Measurements from ENCODE around the gene IFT43.
"Not testable (repeated sequence)": the region's sequence is repeated elsewhere in the genome, so short reads cannot be mapped to it uniquely, and the experiment has no call there.

IFT43 gene

DNA sequence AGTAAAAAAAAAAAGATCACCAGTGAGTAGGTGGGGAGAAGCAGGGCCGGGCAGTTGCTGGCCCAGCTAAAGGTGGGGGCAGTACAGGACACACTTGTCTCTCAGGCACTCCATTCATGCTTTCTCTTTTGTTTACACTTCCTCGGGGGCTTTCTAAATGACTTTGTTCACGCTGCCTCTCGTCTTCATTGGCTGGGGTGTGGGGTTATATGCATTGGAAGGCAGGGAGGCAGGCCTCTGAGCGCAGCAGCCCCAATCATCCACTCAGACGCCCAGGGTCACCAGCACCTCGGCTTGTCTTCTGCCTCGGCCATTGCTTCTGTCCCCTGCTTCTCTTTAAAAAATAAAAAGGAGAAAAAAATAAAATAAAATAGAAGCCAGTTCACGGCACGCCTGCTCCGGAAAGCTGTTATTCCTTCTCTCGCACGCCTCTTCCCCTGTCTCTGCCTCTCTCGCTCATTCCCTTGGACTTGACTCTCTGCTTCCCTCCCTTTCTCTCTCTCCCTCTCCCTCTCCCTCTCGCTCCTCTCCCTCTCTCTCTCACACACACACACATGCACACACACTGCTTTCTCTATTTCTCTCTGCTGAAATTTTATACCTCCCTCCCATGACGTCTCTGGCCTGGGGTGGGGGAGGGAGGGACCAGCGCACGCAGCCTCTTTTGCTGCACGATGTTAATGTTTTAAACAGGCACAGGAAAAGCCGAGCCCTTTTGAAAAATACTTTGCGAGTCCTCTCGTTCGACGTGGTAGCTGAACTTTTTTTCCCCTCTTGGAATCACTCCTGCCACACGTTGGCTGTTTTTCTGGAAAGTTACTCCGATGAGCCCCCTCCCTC, 3.9 kb upstream of the IFT43 start, which contains the start of gene TGFB3:
Gene TGFB3, minus strand, starts transcription at position 570 of the 840 bp plus-strand sequence. CDS start 1,102 bp downstream, outside the sequence.
- DNase-seq, result no peak

- DNase-seq, result peak; percentile 50
Measured at GRCh38 chr14:75982266-75983018, 3.1 kb upstream of the IFT43 start.

DNA sequence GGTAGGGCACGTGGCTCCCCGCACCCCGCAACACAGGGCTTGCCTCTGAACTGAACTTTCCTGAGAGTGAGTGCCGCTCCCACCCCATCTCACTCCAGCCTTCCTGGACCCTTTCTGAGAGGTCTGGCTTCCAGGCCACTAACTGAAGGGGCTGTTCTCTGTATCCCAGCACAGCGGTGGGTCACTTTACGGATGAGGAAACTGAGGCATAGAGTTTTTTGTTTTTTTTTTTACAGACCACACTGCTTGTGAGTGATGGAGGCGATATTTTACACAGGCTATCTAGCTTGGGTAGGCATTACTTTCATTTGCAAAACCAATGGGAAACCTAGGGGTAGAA, 2.6 kb upstream of the IFT43 start:
- DNase-seq, result no peak

DNA sequence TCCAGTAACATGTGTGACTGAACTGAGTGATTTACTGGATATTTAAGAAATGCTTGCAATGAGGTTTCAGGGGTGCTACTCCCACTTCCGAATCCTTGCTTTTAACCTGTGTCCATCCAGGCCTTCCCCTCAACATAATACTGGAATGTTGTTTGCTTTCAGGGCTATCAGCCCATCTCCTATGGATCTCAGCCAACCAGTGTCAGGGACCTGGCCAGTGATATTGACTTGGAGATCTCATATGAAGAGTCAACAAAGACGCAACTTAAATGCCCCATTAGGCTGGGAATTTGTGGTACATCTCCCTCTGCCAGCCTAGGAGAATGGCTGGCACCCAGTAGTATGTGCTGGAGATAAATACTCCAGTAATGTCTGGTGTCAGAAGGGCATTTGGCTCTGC, 889 bp upstream of the IFT43 start:
- no peak for DNase-seq

DNA sequence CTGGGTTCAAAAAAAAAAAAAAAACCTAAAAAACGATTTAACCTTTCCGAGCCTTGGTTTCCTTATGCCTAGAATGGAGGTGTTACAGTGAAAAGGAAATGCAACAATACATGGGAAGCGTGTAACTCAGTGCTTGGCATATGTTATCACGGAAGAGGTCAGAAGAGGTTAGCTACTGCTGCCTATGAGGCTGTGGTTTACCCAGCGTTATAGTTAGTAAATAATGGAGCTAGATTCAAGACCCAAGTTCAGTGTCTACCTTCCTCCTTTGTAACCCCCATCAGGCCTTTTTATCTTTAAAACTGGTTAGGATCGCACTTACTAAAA, 839 bp downstream of the IFT43 start:
- no peak for DNase-seq

GRCh38 chr14:75987201-75987970, 1.8 kb downstream of the IFT43 start:
- DNase-seq, result no peak

DNA sequence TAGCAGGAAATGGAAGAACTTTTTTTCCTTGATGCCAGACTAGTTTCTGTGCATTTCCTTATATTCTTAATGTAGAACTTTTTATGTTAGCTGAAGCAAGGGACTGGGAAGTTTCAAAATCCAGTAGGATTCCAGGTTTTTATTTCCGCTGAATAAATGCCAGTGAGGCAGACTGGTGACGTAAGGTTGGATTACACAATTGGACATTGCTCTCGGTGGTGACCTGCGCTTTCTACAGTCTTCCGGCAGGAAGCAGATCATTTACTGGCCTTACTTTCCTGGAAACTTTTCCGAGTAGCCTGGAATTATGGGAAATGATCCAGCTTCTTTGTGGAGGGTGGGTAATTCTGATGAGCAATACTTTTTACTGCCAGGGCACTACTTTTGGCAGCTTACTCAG, 3.6 kb downstream of the IFT43 start:
- no peak for DNase-seq

- DNase-seq, result no peak
Measured at GRCh38 chr14:75990297-75990696, 4.7 kb downstream of the IFT43 start.

- DNase-seq, result no peak
Measured at GRCh38 chr14:75991753-75992152, 6.2 kb downstream of the IFT43 start.

GRCh38 chr14:75993567-75994041, 8.0 kb downstream of the IFT43 start:
- DNase-seq, result no peak

GRCh38 chr14:75995372-75996041, 9.9 kb downstream of the IFT43 start:
- no peak for DNase-seq

GRCh38 chr14:75996488-75996887, 10.9 kb downstream of the IFT43 start:
- DNase-seq, result no peak

DNA sequence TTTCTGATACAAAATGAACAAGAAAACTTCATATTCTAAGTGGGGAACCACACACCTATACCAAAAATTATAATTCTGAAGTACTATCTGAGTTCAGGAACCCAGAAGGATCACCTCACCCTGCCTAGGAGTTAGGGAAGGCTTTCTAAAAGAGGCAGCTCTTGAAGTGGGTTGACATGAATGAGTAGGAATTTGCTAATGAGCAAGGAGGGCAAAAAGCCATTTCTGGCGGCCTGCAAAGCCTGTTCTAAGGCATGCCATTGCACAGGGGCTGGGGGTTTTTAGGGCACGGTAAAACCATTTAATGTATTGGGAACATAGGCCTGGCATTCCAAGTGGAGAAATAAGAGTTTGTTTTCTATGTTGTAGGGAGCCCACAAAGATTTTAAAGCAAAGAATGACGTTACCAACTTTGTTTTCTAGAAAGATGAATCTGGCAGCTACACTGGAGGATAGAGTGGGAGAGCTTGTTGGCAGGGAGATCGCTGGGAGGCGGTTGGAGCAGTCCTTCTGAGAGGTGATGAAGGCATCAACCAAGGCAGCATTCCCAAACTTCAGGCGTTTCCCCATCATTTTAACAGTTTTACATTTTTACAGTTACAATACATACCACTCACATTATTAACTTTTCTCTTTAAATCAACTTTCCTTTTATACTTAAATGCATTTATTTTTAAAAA, 14.1 kb downstream of the IFT43 start:
- DNase-seq, result no peak

- no peak for DNase-seq
Measured at GRCh38 chr14:76002383-76002782, 16.8 kb downstream of the IFT43 start.

- DNase-seq, result no peak
Measured at GRCh38 chr14:76006253-76006652, 20.7 kb downstream of the IFT43 start.

- no peak for DNase-seq
Measured at GRCh38 chr14:76007379-76007778, 21.8 kb downstream of the IFT43 start.

GRCh38 chr14:76007852-76008251, 22.3 kb downstream of the IFT43 start:
- no peak for DNase-seq

- DNase-seq, result not testable (repeated sequence)
Measured at GRCh38 chr14:76009627-76010026, 24.1 kb downstream of the IFT43 start.

DNA sequence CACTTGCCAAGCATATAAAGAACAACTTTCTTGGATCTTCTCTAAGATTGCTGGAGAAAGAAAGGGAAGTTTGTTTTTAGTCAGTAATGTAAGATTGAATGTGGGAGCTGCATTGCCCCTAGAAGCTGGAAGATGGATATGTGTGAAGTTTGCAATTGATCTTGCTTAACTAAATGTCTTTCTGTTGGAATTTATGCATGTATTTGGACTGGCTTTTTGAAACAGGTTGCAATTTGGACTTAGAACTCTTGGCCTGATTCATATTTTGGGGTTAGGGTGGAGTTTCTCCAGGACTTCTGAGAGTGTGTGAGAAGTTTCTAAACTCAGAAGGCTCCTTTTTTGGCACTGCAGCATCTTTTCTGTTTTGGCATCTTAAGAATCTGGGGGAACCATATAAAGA, 26.4 kb downstream of the IFT43 start:
- DNase-seq, result no peak

DNA sequence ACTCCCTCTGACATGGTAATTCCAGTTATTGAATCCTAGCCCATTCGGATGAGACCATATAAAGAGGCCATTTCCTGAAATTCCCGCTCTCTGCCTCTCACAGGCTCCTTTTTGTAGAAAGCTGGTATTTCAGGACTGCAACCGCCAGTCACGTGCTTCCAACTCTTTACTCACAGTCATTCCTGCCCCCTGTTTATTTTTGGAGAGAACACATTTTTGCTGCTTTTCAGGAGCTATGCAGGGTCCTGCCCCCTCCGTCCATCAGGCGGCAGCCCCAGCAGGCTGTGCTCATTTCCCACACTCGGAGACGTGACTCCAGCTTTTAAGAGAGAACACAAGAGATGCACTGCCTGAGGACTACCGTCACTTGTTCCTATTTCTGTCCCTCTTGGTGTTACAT, 26.8 kb downstream of the IFT43 start:
- no peak for DNase-seq

- no peak for DNase-seq
Measured at GRCh38 chr14:76015191-76015590, 29.6 kb downstream of the IFT43 start.

GRCh38 chr14:76015668-76016067, 30.1 kb downstream of the IFT43 start:
- DNase-seq, result no peak
